Activated T-cell treated with anti-CD3 and anti-CD28 coated beads for 4 hours (primary cell): ENCODE data around the gene DPY19L3.
"Not testable (repeated sequence)": the region's sequence is repeated elsewhere in the genome, so short reads cannot be mapped to it uniquely, and the experiment has no call there.

Experiments
- DNase-seq: peaks from one replicate; pipeline ENCODE4 v3.0.0-alpha.2; 2020

The DPY19L3 gene

DNA sequence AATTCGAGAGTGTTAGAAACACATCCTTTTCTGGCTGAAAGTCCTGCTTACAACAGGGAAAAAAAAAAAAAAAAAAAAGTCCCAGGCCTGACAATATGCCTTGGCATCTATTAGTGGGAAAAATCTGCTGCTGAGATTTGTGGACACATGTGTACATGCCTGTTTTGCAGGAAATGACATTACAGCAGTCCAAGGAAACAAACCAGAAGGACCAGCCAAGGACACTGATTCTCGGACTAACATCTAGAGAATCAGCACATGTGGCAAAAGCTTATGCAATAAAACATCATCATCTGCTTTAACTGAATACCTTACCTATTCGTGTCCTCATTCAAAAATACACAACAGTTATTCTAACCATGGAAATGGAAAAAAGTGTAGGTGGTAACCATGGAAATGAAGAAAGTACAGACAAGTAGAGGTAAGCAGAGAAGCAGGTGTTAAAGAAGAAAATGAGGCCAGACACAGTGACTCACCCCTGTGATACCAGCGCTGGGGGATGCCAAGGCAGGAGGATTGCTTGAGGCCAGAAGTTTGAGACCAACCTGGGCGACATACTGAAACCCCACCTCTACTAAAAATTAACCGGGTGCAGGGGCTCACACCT lies 9.4 kb upstream of the DPY19L3 start:
- DNase-seq: no peak

DNA sequence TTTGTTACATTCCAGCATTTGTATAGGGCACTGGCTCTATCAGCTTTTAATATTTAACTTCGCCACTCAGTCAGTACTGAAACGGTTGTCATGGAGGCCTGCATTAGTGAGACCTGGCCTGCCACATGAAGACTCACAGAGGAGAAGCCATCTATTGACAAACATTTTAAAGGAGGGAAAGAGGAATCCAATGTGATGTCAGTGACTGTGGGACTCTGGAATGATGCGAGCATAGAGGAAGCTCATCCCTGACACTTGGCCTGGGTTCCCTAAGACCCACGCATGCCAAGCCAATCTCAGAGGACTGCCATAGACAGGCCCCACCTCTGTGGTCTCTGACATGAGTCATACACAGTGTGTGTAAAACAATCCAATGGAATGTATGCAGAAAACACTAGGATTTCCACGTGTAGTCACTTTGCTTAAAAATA lies 7.9 kb upstream of the DPY19L3 start:
- no peak for DNase-seq

DNA sequence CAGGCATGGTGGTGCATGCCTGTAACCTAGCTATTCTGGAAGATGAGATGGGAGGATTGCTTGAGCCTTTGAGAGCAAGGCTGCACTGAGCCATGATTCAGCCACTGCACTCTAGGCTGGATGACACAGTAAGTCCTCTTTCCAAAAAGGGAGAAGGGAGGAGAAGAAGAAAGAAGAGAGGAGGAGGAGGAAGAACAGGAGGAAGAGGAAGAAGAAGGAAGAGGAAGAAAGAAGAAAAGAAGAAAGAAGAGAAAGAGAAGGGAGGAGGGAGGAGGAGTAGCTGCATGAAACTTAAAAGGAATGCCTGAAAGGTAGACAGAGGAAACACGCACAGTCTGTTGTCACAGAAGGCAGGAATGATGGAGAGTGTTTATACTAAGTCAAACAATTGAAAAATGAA lies 3.6 kb upstream of the DPY19L3 start:
- DNase-seq: no peak

DNA sequence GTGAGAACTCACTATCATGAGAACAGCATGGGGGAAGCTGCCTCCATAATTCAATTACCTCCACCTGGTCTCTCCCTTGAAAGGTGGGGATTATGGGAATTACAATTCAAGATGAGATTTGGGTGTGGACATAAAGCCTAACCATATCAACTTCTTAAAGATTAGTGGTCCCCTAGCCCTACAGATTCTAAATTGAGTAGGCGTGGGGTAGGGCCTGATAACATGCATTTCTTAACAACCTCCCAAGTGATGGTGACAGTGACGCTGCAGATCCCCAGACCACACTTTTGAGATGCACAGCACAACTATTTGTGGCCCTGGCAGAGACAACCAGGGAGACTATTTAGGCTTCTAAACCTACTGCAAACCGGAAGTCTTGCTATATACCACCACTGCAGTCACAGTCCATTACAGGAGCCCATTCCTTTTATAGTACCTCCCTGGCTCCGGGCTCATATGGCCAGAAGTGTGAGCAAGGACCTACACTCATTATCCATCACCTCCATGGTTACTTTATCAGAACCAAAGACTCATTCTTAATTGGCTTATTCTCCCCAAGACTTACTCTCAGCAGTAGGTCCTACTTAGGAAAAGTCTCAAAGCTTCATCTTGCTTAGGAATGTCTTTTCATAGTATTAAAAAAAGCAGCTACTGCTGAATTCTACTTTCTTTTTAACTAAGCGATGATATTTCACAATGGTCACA lies 2.1 kb upstream of the DPY19L3 start:
- no peak for DNase-seq

DNA sequence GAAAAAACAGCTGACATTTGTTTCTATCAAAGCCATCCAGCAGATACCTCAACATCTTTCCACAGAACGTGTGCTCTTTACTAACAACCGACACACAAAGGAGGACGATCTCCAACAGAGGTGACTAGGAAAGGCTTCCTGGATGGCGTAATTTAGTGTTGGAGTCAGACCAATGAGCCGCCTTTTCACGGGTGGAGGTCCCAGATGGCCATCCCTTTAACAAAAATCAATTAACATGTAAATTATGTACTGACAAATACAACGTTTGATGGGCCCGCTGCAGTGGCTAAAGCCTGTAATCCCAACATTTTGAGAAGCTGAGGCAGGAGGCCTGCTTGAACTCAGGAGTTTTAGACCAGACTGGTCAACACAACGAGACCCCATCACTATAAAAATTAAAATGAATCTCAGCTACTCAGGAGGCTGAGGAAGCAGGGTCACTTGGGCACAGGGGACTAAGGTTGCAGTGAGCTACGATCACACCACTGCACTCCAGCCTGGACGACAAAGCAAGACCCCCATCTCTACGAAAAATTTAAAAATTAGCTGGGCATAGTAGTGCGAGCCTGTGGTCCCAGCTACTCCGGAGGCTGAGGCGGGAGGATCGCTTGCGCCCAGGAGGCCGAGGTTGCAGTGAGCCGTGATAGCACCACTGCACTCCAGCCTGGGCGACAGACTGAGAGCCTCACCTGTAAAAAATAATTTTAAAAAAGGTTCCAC lies 1.2 kb upstream of the DPY19L3 start:
- no peak for DNase-seq

DNA sequence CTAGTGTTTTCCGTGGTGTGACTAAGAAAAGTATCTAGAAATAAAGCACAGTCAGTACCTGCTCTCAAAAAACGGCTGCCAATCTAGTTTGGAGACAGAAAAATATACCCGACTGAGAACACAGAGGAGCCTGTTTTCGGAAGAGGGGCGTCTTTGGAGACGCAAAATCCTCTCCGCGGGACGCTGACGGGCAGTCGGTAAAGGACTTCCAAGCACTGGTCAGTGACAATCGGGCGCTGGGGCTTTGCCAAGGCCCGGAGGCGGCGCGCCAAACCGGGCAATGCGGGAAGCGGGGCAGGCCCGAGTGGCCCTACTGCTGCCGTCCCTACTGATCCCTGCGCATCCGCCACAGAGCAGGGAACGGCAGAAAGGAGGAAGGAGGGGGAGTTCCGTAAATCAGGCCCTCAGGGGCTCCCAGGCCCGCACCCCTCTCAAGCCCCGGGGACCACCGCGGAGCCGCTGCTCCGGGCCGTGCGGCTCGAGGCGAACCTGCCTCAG lies 588 bp upstream of the DPY19L3 start:
- peak; percentile 7 for DNase-seq

DNA sequence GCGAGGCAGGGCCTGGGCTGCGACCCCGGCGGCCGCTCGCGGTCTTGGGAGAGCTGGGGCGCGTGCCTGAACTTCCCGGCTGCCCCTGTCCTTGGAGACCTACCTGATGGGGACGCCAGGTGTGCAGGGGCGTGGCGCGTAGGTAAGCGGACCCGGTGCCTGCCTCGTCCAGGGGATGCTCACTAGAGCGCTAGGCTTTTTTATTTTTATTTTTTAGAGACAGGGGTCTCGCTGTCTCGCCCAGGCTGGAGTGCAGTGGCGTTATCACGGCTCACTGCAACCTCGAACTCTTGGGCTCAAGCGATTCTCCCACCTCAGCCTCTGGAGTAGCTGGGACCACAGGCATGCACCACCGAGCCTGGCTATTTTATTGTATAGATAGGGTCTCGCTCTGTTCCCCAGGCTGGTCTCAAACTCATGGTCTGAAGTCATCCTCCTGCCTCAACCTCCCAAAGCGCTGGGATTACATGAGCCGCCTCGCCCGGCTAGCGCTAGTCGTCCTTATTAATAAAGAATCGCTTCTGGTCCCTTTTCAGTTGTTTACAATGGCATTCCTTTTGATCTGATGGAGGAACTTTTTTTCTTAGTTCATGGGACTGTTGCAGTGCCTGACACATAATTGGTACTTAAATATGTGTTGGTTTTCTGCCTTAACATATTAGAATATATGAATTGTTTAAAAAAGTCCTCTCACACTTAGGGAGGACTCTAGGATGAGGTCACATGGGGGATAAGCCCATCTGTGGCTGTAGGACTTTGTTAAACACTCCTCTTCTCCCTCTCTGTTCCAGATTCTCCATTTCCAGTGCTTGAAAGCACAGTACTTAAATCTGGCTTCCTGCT lies 812 bp downstream of the DPY19L3 start:
- no peak for DNase-seq

DNA sequence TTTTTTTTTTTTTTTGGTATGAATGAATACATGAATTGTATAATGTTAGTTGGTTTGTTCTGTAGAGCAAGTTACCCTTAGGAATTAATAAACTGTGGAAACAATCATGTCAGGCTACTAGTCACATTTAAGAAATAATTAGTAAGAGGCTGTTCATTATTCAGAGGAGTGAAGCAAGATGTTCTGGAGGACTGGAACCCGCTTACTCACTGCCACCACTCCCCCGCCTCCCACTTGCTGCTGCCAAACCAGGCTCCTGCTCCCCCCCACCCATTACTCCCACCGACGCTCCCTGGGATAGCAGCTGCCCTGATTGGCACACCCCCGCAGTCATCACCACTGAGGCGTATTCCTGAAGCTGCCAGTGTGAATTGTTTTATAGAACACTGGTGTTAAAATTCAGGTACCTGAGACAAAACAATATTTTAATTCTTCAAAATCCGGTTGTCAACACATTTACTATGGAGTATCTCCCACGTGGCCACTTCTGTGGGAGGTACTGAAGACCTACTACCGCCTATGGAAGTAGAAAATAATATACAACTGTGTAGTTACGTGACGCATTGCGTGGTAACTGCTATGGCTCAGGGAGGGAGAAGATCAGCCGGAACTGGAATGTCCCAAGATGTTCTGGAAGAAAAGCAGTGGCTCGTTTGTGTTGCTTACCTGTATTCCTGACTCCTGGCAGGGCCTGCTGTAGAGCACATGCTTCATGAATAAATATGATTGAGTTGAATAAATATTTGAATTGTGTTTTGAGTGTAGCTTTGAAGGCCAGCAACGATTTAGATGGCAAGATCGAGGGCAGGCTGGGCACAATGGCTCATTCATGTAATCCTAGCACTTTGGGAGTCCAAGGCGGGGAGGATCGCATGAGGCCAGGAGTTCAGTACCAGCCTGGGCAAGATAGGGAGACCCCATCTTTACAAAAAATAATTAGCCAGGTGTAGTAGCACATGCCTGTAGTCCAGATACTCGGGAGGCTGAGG lies 1.7 kb downstream of the DPY19L3 start:
- DNase-seq: no peak

DNA sequence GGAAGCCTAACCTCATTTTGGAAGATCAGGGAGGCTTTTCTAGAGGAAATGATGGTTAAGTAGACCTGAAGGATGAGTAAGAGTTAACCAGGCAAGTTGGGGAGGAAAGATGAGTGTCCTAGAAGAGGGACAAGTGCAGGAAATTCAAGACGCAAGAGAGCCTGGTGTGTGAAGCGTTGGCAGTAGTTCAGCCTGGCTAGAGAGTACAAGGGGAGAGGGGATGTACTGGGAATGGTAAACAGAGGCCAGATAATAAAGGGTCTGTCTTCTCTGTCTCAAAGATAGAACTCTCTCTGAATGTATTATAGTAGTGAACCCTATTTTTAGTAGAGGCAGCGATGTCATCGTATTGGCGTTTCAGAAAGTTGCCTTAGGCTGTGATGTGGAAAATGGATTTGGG lies 9.7 kb downstream of the DPY19L3 start:
- no peak for DNase-seq

DNA sequence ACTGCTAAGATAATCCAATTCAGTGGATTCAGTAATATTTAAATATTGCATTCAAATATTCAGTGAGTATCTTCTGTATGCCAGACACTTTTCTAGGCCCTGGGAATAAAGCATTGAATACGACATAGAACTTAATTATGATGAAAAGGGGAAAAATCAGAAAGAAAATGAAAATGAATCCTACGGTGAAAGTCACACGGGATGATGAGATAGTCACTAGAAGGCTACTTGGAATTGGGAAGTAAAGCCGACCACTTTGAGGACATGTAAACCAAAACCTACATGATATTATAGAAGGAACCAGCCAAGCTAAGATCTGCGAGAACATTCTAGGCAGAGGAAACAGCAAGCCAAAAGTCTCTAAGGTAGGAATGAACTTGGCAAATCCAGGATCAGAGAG lies 10.1 kb downstream of the DPY19L3 start:
- DNase-seq: no peak

DNA sequence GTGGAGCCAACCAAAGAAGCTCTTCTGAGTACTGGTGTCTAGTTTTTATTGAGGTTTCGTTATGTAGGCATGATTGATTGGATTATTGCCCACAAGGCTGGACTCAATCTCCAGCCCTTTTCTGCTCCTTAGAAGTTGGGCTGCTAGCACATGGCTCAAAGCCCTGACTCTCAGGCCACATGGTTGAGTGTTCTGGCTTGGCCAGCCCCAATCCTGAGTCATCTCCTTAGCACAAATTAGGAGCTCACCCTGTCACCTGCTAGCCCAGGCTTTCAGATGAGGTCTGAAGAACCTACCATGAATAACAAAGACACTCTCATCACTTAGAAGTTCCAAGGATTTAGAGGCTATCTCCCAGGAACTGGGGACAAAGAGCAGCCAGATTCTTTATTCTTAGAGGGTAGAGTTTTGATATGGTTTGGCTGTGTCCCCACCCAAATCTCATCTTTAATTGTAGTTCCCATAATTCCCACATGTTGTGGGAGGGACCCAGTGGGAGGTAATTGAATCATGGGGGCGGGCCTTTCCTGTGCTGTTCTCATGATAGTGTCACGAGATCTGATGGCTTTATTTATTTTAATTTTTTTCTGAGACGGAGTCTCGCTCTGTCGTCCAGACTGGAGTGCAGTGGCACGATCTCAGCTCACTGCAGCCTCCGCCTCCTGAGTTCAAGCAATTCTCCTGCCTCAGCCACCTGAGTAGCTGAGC lies 11.3 kb downstream of the DPY19L3 start:
- DNase-seq: no peak

DNA sequence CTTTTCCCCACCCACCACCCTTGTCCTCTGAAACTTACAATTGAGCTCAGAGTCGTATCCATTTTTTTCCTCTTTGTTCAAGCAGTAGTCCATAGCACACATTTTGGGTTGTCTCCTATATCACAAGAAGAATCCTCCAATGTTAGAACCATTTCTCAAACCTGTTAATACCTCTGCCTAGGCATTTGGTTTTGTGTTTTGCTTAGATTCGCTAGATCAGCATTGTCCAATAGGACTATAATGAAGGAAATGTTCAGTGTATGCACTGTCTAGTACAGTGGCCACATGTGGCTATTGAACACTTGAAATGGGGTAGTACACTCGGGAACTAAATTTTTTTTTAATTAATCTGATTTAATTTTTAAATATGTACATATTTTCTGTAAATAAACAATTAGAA lies 12.6 kb downstream of the DPY19L3 start:
- DNase-seq: no peak

DNA sequence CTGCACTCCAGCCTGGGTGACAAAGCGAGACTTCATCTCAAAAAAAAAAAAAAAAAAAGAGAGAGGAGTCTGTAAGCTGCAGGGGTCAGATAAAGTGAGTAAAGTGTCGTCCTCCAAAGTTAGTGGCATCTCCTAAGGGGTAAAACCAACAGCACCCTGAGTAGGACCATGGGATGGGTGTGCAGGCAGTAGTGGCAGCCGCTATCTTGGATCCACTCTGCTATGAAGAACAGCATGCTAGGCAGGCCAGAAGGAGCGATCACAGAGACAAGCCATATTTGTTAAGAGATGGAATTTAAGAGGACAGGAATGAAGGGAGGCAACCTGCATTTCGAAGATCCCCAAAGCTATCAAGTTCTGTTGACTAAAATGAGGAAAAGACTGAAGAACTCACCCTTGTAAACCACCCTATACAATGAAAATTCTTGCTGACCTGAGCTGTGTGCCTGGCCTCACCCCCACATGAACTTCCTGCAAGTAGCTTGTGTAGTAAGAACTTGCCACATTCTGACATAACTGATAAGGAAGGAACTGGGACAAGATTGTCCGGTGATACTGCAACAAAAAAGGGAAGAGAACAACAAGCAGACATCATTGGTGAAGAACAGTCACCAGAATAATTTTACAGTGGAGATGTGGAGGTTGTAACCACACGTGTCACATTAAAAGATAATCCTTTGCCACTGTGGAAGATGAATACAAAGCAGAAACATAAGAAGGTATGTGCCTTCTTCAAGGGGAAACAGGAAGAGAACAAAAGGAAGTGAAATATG lies 16.2 kb downstream of the DPY19L3 start:
- DNase-seq: no peak

DNA sequence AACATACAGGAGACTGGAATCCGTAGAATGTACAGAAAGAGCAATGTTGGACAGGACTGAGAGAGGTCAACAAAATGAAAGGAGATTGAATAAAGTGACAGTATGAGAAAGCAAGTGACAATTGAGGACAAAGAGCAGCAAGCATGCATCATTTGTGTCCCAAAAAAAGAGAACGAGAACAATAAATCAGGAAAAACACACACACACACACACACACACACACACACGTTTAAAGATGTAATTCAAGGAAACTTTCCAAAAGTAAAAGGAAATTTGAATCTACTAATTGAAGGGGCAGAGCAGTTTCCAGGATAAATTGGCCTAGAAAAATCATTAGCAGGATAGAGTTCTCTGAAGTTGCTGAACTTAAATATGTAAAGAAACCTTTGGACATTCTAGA lies 16.9 kb downstream of the DPY19L3 start:
- DNase-seq: no peak

DNA sequence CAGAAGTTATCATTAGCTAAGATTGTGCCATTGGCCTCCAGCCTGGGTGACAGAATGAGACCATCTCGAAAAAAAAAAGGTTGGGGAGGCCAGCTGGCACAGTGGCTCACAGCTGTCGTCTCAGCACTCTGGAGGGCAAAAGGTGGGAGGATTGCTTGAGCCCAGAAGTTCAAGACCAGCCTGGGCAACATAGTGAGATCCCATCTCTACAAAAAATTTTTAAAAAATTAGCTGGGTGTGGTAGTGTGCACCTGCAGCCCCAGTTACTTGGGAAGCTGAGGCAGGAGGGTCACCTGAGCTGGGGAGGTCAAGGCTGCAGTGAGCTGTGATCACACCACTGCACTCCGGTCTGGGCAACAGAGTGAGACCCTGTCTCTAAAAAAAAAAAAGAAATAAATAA lies 18.4 kb downstream of the DPY19L3 start:
- DNase-seq: not testable (repeated sequence)

DNA sequence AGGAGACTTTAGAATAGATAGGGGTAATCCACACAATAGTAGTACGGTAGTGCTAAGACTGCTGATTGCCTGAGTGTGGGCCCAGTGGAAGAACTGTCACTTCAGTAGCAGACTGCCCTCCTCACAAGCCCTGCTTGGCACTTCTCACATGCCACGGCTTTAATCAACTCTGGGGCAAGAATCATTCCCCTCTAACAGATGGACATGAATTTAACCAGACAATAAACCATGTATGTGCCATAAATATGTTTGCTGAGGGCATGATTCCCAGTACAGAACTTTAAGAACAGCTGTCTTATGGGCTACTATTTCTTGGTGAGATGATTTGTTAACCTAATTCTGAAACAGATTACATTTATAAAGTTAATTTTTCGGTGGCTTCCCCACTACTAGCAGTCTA lies 22.0 kb downstream of the DPY19L3 start:
- DNase-seq: no peak

DNA sequence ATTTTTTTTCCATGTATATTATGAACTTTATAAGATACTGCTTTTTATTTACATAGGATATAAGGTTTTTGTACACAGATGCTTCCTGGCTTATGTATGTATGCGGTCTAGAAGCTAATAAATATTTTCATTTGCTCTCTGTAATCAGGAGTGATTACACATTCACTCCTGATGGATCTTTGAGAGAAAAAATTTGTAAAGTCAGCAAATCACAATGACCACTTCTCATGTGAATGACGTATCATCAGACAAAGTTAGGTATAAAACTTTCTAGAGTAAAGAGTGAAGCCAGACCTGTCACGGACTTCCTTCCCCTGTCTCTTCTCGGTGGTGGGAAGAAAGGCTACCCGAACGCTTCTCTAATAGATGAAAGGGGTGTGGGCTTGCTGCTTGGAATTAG lies 31.1 kb downstream of the DPY19L3 start:
- no peak for DNase-seq

DNA sequence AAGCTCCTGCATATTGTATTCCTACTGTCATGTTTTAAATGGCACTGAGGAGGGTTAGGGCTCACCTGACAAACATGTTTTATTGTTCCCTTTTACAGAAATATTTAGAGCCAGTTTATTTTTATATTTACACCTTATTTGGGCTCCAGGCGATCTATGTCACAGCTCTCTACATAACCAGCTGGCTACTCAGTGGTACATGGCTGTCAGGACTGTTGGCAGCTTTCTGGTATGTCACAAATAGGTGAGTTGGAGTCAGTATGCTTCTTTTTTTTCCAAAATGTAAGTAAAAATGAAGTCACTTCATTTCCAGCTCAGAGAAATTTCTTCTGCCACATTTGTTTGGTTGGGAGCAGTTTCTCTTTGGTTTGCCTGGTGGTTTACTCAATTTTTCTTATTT lies 31.5 kb downstream of the DPY19L3 start:
- DNase-seq: no peak

DNA sequence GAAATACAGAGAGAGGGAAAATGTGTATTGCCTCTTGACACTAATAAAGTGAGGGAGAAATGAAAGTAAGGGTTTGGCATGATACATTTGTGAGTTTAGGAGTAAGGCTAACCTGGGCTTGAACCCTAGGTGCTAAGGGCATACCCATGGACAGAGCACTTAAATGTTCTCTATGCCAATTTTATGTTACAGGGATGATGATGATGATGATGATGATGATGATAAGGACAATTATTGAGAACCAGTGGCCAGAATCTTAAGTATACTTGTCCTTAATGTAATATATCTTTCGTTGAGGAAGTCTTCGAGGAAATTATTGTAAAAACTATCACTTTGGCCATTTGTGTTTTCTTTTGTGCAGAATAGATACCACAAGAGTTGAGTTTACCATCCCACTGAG lies 33.2 kb downstream of the DPY19L3 start:
- no peak for DNase-seq

DNA sequence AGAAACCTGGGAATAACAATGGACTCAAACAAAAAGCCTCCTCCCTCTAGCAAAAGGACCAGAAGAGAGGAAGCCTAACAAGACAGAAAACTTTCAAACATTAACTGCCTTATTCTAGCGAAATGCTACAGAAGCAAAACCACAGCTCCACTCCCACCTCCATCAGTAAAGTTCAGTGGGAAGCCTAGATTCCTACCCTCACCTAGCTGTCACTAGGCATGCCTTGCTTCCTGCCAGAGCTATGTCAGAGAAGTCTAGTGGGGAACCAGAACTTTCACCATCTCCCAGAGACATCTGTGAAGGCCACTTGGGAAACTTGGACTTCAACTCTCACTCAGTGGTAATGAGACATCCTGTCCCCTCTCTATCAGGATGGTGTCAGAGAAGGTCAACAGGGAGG lies 37.1 kb downstream of the DPY19L3 start:
- no peak for DNase-seq
